Hematopoietic multipotent progenitor cell treated with erythropoietin and hydrocortisone succinate and interleukin-3 and kit ligand, for 17 days (in vitro differentiated cells): ENCODE measurements around the gene TRAPPC1.
"Not testable (repeated sequence)": the region's sequence is repeated elsewhere in the genome, so short reads cannot be mapped to it uniquely, and the experiment has no call there.

Source experiments
- DNase-seq: peaks from one replicate; pipeline ENCODE4 v3.0.0-alpha.2; 2015; ENCODE audit warnings: low spot score

TRAPPC1 gene

DNA sequence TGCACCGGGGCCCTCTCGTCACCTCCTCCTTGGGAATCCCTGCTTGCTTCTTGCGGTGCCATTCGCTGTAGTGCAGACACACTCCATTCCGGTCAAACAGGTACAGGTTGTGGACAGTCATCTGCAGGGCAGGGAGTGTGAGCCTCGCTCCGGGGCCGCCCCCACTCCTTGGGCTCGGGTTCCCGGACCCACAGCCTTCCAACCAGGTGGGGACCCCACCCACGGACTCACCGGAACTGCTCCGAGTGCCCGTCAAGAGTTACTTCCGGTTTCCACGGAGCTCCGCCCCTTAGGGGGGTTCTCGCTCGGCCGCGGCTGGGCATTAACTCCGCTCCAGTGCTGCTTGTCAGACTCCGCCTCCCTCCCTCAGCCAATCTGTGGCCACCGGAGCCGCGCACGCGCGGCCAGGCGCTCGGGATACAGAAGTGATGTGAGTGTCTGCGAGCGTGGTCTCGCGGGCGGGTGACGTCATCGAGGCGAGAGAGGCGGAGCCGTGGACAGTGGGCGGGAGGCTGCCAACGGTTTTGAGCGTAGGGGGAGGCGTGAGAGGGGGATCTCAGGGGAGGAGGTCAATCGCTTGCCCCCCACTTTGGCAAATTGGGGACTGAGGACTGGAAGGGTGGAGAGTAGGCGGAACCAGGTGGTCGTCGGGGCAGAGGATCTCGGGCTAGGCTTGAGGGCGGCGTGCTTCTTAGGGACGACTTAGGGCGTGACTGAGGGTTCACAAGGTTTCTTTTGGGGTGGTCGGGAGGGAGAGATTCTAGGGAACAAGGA lies at the start of gene TRAPPC1, which contains the start of gene CNTROB:
Gene TRAPPC1 (minus strand): TSS at position 238 of the 774 bp plus-strand sequence. CDS start 117 bp downstream, at position 121.
Gene CNTROB (plus strand): TSS at position 498 of the 774 bp plus-strand sequence. CDS start 874 bp downstream, outside the sequence.
- peak; percentile 99 for DNase-seq

- no peak for DNase-seq
Observed at GRCh38 chr17:7977805-7978204, 46.1 kb upstream of the TRAPPC1 start.

- DNase-seq: no peak
Observed at GRCh38 chr17:7977039-7977438, 45.3 kb upstream of the TRAPPC1 start.

DNA sequence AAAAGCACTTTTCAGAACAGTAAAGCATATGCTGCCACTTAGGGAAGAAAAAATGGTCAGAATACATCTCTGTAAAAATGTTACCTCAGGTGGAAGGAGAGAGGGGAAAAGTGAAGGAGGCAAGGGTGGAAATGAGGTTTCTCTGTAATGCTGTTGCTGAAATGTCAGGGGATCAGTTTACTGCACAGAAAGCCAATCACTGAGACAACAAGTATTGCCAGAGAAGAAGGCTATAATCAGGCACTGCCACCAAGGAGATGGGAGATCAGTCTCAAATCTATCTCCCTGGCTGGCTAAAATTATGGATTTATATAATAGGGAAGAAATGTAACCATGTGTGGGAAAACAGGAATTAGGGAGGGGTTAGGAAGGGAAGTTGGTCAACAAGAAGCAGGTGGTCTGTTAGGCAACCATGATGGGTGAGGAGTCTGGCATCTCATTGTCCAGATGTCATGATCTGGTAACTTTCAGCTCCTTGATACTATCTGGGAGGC lies 42.9 kb upstream of the TRAPPC1 start:
- DNase-seq: no peak

DNA sequence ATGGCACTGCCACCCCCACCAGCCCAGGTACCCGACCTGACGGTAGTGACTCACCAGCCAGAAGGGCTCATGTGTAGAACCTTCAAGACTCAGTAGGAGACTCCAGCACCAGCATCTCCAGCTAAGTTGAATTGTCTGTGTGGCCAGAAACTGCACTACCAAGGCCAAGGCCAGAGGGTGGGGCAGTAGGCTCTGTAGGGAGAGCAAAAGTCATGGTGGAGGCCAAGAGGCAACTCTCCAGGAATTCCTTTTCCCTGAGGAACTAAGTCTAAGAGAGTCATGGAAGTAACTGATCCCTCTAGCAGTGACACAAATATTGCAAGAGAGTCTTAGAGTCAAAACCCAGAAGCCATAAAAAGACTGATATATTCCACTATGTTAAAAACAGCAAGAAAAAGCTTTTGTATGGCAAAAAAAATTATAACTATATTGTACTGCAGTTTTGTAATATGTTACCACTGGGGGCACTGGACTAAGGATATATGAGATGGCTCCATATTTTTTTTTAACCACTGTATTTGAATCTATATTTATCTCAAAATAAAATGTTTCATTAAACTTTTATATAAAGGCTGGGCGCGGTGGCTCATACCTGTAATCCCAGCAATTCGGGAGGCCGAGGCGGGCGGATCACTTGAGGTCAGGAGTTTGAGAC lies 40.5 kb upstream of the TRAPPC1 start:
- DNase-seq: no peak

DNA sequence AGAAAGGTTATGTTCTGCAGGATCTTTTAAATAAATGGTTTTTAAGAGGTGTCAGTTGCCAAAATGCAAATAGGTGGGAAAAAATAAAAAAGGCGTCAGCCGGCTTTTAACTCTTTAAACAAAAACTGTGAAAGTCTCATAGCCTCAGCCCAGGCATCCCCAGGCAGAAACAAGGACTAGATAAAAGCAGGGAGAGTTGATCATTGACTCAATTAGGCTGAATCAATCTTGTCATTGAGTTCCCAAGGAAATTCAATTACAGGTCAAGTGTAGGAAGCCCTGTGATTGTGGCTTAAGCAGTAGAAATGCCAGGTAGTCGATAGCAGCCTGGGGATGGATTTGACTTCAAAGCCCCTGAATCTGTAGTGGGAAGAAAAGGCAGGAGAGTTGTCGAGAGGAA lies 39.9 kb upstream of the TRAPPC1 start:
- no peak for DNase-seq

GRCh38 chr17:7969433-7969832 lies 37.7 kb upstream of the TRAPPC1 start:
- no peak for DNase-seq

- DNase-seq: no peak
Observed at GRCh38 chr17:7967751-7968150, 36.0 kb upstream of the TRAPPC1 start.

DNA sequence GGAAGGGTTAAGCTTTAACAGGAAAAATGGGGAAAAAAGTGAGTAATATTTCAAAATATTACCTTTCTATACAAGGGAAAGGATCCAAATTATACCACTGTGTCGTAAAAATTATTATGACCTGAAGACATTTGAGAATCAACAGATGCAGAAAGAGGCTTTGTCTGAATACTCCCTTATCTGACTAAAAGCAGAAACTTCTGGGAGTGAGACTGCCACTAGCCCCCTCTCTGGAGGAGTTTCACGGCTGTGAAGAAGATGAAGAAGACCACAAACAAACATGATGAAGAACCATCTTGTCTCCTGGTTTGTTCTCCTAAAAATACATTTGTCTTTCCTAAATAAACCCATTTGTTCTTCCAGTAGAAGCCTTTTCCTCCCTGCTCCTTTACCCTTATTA lies 29.7 kb upstream of the TRAPPC1 start:
- no peak for DNase-seq

- DNase-seq: no peak
Observed at GRCh38 chr17:7959503-7960253, 27.9 kb upstream of the TRAPPC1 start.

DNA sequence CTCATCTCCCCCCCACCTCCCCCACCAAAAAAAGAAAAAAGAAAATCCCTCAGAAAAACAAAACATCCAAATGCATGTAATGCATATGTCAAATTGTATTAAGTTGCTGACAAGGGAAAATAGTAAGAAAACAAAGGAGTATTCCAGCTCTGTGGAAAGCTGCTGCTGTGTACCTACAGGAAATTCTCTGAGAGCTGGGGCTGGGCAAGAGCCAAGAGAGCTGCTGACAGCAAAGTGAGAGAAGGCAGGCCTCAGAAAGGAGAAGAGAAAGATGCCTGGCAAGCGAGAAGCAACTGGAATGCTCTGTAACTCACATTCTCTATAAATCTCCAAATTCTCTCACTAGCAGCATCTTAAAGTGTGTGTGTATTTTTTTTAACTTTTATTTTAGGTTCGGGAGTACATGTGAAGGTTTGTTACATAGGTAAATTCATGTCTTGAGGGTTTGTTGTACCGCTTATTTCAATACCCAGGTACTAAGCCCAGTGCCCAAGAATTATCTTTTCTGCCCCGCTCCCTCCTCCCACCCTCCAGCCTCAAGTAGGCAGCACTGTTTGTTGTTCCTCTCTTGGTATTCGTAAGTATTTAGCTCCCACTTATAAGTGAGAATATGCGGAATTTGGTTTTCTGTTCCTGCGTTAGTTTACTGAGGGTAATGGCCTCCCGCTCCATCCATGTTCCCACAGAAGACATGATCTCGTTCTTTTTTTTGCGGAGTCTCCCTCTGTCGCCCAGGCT lies 24.7 kb upstream of the TRAPPC1 start:
- DNase-seq: no peak

GRCh38 chr17:7955414-7956227 lies 23.9 kb upstream of the TRAPPC1 start:
- DNase-seq: no peak

DNA sequence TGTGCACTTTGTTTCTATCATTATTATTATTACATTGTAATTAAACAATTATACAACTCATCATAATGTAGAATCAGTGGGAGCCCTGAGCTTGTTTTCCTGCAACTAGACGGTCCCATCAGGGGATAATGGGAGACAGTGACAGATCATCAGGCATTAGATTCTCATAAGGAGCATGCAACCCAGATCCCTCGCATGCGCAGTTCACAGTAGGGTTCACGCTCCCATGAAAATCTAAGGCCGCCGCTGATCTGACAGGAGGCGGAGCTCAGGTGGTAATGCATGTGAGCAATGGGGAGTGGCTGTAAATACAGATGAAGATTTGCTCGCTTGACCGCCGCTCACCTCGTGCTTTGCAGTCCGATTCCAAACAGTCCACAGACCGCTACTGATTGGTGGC lies 21.5 kb upstream of the TRAPPC1 start:
- not testable (repeated sequence) for DNase-seq

DNA sequence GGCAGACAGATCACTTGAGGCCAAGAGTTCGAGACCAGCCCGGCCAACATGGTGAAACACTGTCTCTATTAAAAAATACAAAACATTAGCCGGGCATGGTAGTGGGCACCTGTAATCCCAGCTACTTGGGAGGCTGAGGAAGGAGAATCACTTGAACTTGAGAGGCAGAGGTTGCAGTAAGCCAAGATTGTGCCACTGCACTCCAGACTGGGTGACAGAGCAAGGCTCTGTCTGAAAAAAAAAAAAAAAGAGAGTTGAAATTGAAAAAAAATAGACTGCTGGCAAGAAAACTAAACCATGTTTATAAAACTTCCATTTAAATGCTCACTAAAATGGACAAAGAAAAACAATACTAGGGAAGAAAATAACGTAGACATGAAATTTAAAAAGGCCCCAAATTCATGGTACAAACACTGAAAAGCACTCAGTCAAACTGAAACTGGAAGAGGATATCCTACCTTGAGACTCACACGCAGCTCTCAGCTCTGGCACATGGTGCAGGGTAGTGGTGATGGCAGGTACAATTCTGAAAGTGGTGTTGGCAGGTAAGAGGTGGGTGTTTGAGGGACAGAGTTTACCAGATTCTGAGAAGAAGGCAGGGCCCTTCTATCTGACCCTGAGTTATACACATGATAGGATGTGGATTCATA lies 19.5 kb upstream of the TRAPPC1 start:
- DNase-seq: no peak

- DNase-seq: no peak
Observed at GRCh38 chr17:7950578-7950977, 18.8 kb upstream of the TRAPPC1 start.

DNA sequence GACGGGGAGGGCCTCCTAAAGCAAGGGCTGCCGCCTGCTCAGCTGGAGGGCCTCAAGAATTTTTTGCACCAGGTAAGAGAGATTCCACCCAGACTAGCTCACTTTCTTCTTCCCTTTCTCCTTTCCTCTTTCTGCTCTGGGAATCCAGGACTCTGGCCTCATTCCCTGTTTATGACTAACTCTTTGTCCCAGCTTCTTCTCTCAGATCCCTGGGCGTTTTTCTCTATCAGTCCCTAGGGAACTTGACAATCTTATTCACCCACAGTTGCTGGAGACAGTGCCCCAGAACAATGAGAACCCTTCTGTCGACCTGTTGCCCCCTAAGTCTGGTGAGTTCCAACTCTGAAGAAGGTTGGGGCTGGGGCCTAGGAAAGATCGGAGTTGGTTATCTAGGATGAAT lies 15.9 kb upstream of the TRAPPC1 start:
- no peak for DNase-seq

- DNase-seq: no peak
Observed at GRCh38 chr17:7946441-7946840, 14.7 kb upstream of the TRAPPC1 start.

DNA sequence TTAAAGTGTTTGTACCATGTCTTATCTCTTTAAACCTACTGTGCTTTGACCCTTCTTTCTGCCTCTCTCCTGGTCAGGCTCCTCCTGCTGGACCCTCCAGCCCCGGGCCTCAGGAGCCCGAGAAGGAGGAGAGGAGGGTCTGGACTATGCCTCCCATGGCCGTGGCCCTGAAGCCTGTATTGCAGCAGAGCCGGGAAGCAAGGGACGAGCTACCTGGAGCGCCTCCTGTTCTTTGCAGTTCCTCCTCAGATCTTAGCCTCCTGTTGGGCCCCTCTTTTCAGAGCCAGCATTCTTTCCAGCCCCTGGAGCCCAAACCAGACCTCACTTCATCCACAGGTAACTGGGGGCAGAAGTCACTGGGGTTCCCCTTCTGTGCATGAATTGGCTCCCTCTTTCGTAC lies 13.9 kb upstream of the TRAPPC1 start:
- no peak for DNase-seq

DNA sequence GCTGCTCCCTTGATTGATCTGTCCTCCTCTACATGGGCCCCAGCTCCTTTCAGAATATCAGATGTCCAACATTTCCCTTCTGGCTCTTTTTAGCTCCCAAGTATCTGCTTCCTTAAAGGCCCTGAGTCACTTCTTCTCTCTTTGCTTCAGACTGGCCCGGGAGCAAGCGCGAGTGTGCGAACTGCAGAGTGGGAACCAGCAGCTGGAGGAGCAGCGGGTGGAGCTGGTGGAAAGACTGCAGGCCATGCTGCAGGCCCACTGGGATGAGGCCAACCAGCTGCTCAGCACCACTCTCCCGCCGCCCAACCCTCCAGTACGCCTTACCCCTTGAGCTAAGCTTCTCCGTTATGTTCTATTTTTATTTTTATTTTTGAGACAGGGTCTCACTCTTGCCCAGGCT lies 12.6 kb upstream of the TRAPPC1 start:
- DNase-seq: no peak

- DNase-seq: no peak
Observed at GRCh38 chr17:7943291-7943690, 11.5 kb upstream of the TRAPPC1 start.

DNA sequence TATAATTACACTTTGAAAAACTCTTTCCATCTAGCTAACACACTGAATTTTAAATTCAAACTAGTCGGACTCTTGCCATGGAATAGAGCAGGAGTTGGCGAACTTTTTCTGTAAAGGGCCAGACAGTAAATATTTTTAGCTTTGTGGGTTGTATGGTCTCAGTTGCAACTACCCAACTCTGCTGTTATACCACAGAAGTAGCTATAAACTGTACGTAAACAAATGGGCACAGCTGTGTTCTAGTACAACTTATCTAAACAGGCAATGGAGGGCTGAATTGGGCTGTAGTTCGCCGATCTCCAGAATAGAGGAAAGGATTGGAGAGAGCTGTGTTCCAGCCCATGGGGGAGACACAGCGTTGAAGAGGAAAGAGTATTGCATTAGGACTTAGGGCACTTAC lies 9.0 kb upstream of the TRAPPC1 start:
- DNase-seq: no peak
